CD4-positive, CD25-positive, alpha-beta regulatory T cell (primary cell): ENCODE results near the gene CPNE9. TPM values are rescaled to one million over a fixed set of nuclear protein-coding genes. Genes with fewer than 3 reads are reported as not detected.

Source experiments
- ATAC-seq, 2 donors: fragments of 150-1000 bp; cut with Tn5 transposase; one replicate each; pipeline ENCODE4 v1.10.0; 2021; ENCODE audit warnings: low read depth in 2 of 2, moderate number of reproducible peaks in 2 of 2, moderate library complexity in 1 of 2
- DNase-seq, 3 donors: peaks; one replicate each; pipeline versions ENCODE4 v3.0.0 to v3.0.0-alpha.2; 2012 to 2022; ENCODE audit warnings: mixed read lengths in 1 of 3
- H3K27ac ChIP-seq: one replicate; pipeline ENCODE4 v1.7.0; 2013; ENCODE audit warnings: mild to moderate bottlenecking, low read length; ENCODE audit not compliant: insufficient read depth, poor library complexity, severe bottlenecking
- H3K27me3 ChIP-seq: one replicate; pipeline ENCODE4 v1.7.0; 2013; ENCODE audit warnings: low read length; ENCODE audit not compliant: control insufficient read depth, insufficient read depth
- H3K36me3 ChIP-seq: one replicate; pipeline ENCODE4 v1.7.0; 2013; ENCODE audit warnings: mild to moderate bottlenecking, low read length, moderate library complexity; ENCODE audit not compliant: control insufficient read depth, insufficient read depth
- H3K4me1 ChIP-seq: 2 replicates; pipeline ENCODE4 v1.7.0; 2013; ENCODE audit warnings: mild to moderate bottlenecking, low read length; ENCODE audit not compliant: insufficient read depth, control insufficient read depth, poor library complexity, severe bottlenecking
- H3K4me3 ChIP-seq: one replicate; pipeline ENCODE4 v1.7.0; 2013; ENCODE audit warnings: low read depth, mild to moderate bottlenecking, low read length, moderate library complexity
- H3K9me3 ChIP-seq, 2 experiments: 1 replicate in 1 of 2; 2 replicates in 1 of 2; pipeline ENCODE4 v1.7.0; 2013; ENCODE audit warnings: low read length in 2 of 2, mild to moderate bottlenecking in 1 of 2, moderate library complexity in 1 of 2; ENCODE audit not compliant: control insufficient read depth in 2 of 2
- H3K27ac Mint-ChIP-seq, 3 donors: one replicate each; pipeline ENCODE4 v1.8.0; 2020 to 2022; ENCODE audit warnings: mild to moderate bottlenecking in 3 of 3, mixed read lengths in 3 of 3, moderate library complexity in 2 of 3
- H3K27me3 Mint-ChIP-seq: one replicate; pipeline ENCODE4 v1.8.0; 2022; ENCODE audit warnings: mild to moderate bottlenecking, mixed read lengths
- H3K36me3 Mint-ChIP-seq: one replicate; pipeline ENCODE4 v1.8.0; 2020; ENCODE audit warnings: mixed read lengths
- H3K4me1 Mint-ChIP-seq, 4 donors: one replicate each; pipeline ENCODE4 v1.8.0; 2020 to 2022; ENCODE audit warnings: mixed read lengths in 4 of 4, mild to moderate bottlenecking in 1 of 4
- H3K4me3 Mint-ChIP-seq, 4 donors: one replicate each; pipeline ENCODE4 v1.8.0; 2020 to 2022; ENCODE audit warnings: mild to moderate bottlenecking in 4 of 4, mixed read lengths in 4 of 4, moderate library complexity in 3 of 4
- H3K9me3 Mint-ChIP-seq, 7 donors: one replicate each; pipeline ENCODE4 v1.8.0; 2020 to 2022; ENCODE audit warnings: mixed read lengths in 7 of 7, mild to moderate bottlenecking in 3 of 7, moderate library complexity in 2 of 7
- polyA plus RNA-seq, 4 donors: library from polyadenylated mRNA; unstranded; fragments of 300-500 nt; fragmentation: Illumina TruSeq; gene quantifications; one replicate each; pipeline ENCODE4 v1.2.3, GENCODE V29; 2021
- total RNA-seq: library from RNA; stranded (reverse); gene quantifications from one replicate; pipeline ENCODE4 v1.2.3, GENCODE V29; 2022

CPNE9 gene
- total and polyA plus RNA-seq, 5 donors from 2014 or later: not detected

GRCh38 chr3:9749645-9750555, 46.3 kb downstream of the CPNE9 start, which contains the start of gene OGG1:
Gene OGG1 (plus strand): TSS chr3:9749952. CDS start chr3:9750287, 335 bp downstream.
- Histone ChIP-seq H3K27me3 (no peaks in the 10 kb centered on the region), H3K27ac (peak within 1 kb of the TSS; percentile 76), H3K4me3 (peak within 1 kb of the TSS; percentile 91), H3K9me3 (no peaks in the 10 kb centered on the region), H3K4me1 (peaks cover 32% of the 10 kb centered on the region), H3K36me3 (peaks cover 45% of the 10 kb centered on the region)
- H3K27ac Mint-ChIP-seq: peak within 1 kb of the TSS; percentile 94 to 99 (median 98)
- peak; percentile 96 to 99 (median 97) for DNase-seq
- no peaks in the 10 kb centered on the region for H3K9me3 Mint-ChIP-seq
- peak; percentile 98 for ATAC-seq
- peaks cover 11 to 52% (median 32%) of the 10 kb centered on the region in 4 donors for H3K4me1 Mint-ChIP-seq
- H3K27me3 Mint-ChIP-seq: no peaks in the 10 kb centered on the region
- peaks cover 31% of the 10 kb centered on the region for H3K36me3 Mint-ChIP-seq
- H3K4me3 Mint-ChIP-seq: peak within 1 kb of the TSS; percentile 88 to 99 (median 96)

GRCh38 chr3:9750556-9751411, 47.2 kb downstream of the CPNE9 start:
- Mint-ChIP-seq H3K4me3 (peak overlapping the region; percentile 88 to 99 (median 96)), H3K36me3 (peaks cover 32% of the 10 kb centered on the region), H3K4me1 (peaks cover 14 to 57% (median 37%) of the 10 kb centered on the region in 4 donors), H3K9me3 (no peaks in the 10 kb centered on the region), H3K27ac (peak overlapping the region; percentile 94 to 99 (median 98)), H3K27me3 (no peaks in the 10 kb centered on the region)
- ATAC-seq (no peak), DNase-seq (peak in 1 of 3 donors; percentile 18)
- H3K9me3 ChIP-seq: no peaks in the 10 kb centered on the region
- peak overlapping the region; percentile 91 for H3K4me3 ChIP-seq
- peaks cover 36% of the 10 kb centered on the region for H3K4me1 ChIP-seq
- peak overlapping the region; percentile 76 for H3K27ac ChIP-seq
- H3K27me3 ChIP-seq: no peaks in the 10 kb centered on the region
- peaks cover 37% of the 10 kb centered on the region for H3K36me3 ChIP-seq

GRCh38 chr3:9754678-9755077, 51.0 kb downstream of the CPNE9 start:
- peaks cover 26% of the 10 kb centered on the region for H3K36me3 Mint-ChIP-seq
- H3K36me3 ChIP-seq: peaks cover 48% of the 10 kb centered on the region

GRCh38 chr3:9757427-9757826, 53.8 kb downstream of the CPNE9 start:
- ATAC-seq: no peak
- peaks cover 0 to 2% (median 0%) of the 10 kb centered on the region in 7 donors for H3K9me3 Mint-ChIP-seq
- H3K4me1 Mint-ChIP-seq: peaks cover 6 to 26% (median 16%) of the 10 kb centered on the region in 4 donors
- Histone ChIP-seq H3K4me1 (peaks cover 9% of the 10 kb centered on the region), H3K27ac (no peak overlapping the region), H3K9me3 (no peaks in the 10 kb centered on the region), H3K36me3 (peaks cover 37% of the 10 kb centered on the region), H3K4me3 (no peak overlapping the region), H3K27me3 (no peaks in the 10 kb centered on the region)
- DNase-seq: no peak
- no peaks in the 10 kb centered on the region for H3K27me3 Mint-ChIP-seq
- H3K27ac Mint-ChIP-seq: peak overlapping the region in 1 of 3 donors; percentile 47
- peaks cover 31% of the 10 kb centered on the region for H3K36me3 Mint-ChIP-seq
- H3K4me3 Mint-ChIP-seq: no peak overlapping the region

More at GRCh38 chr3:9754678-9755077, 51.0 kb downstream of the CPNE9 start:
- Histone ChIP-seq H3K9me3 (no peaks in the 10 kb centered on the region), H3K27me3 (no peaks in the 10 kb centered on the region), H3K4me3 (peak overlapping the region; percentile 24), H3K4me1 (peaks cover 30% of the 10 kb centered on the region), H3K27ac (no peak overlapping the region)
- Mint-ChIP-seq H3K9me3 (no peaks in the 10 kb centered on the region), H3K27ac (peak overlapping the region; percentile 75 to 95 (median 84)), H3K4me1 (peaks cover 10 to 49% (median 35%) of the 10 kb centered on the region in 4 donors), H3K4me3 (peak overlapping the region; percentile 27 to 81 (median 66)), H3K27me3 (no peaks in the 10 kb centered on the region)
- DNase-seq (peak in 1 of 3 donors; percentile 53), ATAC-seq (no peak)

- no peak for ATAC-seq
- peaks cover 0 to 7% (median 3%) of the 10 kb centered on the region in 4 donors for H3K4me1 Mint-ChIP-seq
Measured at GRCh38 chr3:9760779-9761505, 57.3 kb downstream of the CPNE9 start.

GRCh38 chr3:9761919-9762318, 58.3 kb downstream of the CPNE9 start:
- H3K27me3 ChIP-seq: no peaks in the 10 kb centered on the region

More at GRCh38 chr3:9760779-9761505, 57.3 kb downstream of the CPNE9 start:
- H3K9me3 ChIP-seq: no peaks in the 10 kb centered on the region
- Mint-ChIP-seq H3K9me3 (peaks cover 0 to 2% (median 0%) of the 10 kb centered on the region in 7 donors), H3K36me3 (peaks cover 28% of the 10 kb centered on the region), H3K27ac (peak overlapping the region in 1 of 3 donors; percentile 73), H3K4me3 (no peak overlapping the region), H3K27me3 (no peaks in the 10 kb centered on the region)
- H3K4me1 ChIP-seq: no peaks in the 10 kb centered on the region
- H3K36me3 ChIP-seq: peaks cover 29% of the 10 kb centered on the region
- DNase-seq: no peak
- H3K4me3 ChIP-seq: no peak overlapping the region
- no peaks in the 10 kb centered on the region for H3K27me3 ChIP-seq
- no peak overlapping the region for H3K27ac ChIP-seq

GRCh38 chr3:9762871-9763270, 59.2 kb downstream of the CPNE9 start:
- peaks cover 32% of the 10 kb centered on the region for H3K36me3 Mint-ChIP-seq
- Histone ChIP-seq H3K36me3 (peaks cover 16% of the 10 kb centered on the region), H3K4me1 (no peaks in the 10 kb centered on the region), H3K4me3 (no peak overlapping the region), H3K9me3 (no peaks in the 10 kb centered on the region), H3K27me3 (no peaks in the 10 kb centered on the region), H3K27ac (no peak overlapping the region)
- H3K9me3 Mint-ChIP-seq: peaks cover 0 to 2% (median 0%) of the 10 kb centered on the region in 7 donors
- no peak for ATAC-seq
- no peak for DNase-seq
- no peak overlapping the region for H3K4me3 Mint-ChIP-seq
- H3K27ac Mint-ChIP-seq: no peak overlapping the region
- H3K27me3 Mint-ChIP-seq: no peaks in the 10 kb centered on the region
- peaks cover 0 to 14% (median 9%) of the 10 kb centered on the region in 4 donors for H3K4me1 Mint-ChIP-seq

More at GRCh38 chr3:9761919-9762318, 58.3 kb downstream of the CPNE9 start:
- no peak for ATAC-seq
- Mint-ChIP-seq H3K27ac (no peak overlapping the region), H3K4me1 (peaks cover 0 to 10% (median 4%) of the 10 kb centered on the region in 4 donors), H3K27me3 (no peaks in the 10 kb centered on the region), H3K36me3 (peaks cover 31% of the 10 kb centered on the region), H3K9me3 (peaks cover 0 to 2% (median 0%) of the 10 kb centered on the region in 7 donors), H3K4me3 (no peak overlapping the region)
- no peak for DNase-seq
- Histone ChIP-seq H3K9me3 (no peaks in the 10 kb centered on the region), H3K36me3 (peaks cover 20% of the 10 kb centered on the region), H3K4me3 (no peak overlapping the region), H3K4me1 (no peaks in the 10 kb centered on the region), H3K27ac (no peak overlapping the region)
